Forelimb muscle (tissue), 1 donor: ENCODE data around the gene TOP2B. TPM values are rescaled to one million over a fixed set of nuclear protein-coding genes. Genes with fewer than 3 reads are reported as not detected.

Experiments
- DNase-seq: peaks from one replicate; pipeline ENCODE4 v3.0.0-alpha.2; 2013; ENCODE audit warnings: low read depth
- polyA plus RNA-seq: library from polyadenylated mRNA; unstranded; fragments of 120-200 nt; gene quantifications from one replicate; pipeline ENCODE4 v1.2.1, GENCODE V29; 2013; ENCODE audit not compliant: insufficient read length

TOP2B gene
- polyA plus RNA-seq, 1 donor: 108 TPM

DNA sequence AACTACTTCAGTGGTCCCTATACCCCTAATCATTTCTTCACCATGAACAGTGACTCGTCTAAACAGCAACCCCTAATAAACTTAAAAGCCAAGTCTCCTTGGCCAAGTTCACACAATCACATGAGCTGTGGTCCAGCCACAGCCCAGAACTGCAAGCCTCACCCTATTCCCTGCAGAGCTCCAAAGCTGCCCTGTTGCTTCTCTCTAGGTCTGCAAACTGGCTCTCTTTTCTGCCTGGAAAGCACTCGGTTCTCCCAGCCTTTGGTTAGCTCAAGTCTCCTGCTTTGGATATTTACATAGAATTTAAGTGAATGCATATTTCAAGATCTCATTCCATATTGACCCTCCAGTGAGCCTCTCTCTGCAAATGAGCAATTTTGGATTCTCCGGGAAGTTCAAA lies 107.0 kb downstream of the TOP2B start:
- no peak for DNase-seq

- no peak for DNase-seq
These were observed 108.3 kb downstream of the TOP2B start for GRCh38 chr3:25556447-25556846.

- DNase-seq: peak; percentile 52
These were observed 108.8 kb downstream of the TOP2B start for GRCh38 chr3:25555695-25556437.

DNA sequence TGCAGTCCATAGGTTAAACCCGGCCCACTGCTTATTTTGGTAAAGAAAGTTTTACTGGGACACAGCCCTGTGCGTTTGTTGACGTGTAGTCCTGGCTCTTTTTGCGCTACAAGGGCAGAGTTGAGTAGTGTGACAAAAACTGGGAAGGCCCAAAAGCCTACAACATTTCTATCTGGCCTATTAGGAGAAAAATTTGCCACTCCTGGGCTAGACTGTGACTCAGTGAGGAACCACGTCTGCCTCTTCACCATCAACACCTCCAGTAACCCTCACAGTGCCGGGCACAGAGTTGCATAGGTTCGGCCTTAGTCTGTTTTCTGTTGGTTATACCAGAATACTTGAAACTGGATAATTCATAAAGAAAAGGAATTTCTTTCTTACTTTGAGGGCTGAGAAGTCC lies 110.3 kb downstream of the TOP2B start:
- no peak for DNase-seq

DNA sequence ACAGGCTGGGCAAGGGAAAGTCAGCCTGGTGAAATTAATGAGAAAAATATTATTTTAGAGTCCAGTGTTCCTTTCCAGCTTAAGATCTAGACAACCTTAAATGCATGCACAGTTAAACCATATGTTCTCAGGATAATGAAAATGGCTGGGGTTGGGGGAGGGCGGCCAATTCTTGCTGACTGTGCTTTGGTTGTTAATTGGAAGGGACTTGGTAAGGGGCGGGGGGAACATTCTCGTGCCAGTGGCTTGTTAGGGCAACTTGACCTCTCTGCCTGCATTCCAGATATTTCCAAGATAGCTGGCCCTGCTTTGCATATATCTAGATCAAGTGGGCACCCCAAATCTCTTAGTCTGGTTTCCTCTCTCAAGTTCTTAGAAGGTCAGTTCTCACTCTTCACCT lies 112.5 kb downstream of the TOP2B start:
- no peak for DNase-seq

DNA sequence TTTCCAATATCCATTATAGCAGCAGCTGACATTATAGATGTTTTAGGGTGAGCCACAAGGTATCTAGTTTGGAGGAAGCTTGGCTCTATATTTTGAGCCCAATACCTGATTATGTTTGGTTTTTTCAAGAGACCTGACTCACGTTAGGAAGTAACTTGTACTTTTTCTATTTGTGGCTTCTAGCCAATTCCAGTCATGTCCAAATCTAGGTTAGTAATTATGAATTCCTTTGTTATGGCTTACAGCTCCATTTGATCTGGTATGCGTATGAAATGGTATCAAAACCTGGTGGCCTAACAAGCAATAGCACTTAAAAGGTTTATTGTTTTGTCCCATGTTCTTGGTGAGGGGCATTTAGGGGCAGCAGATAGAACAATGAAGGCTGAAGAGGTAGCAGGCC lies 115.9 kb downstream of the TOP2B start:
- DNase-seq: no peak

- no peak for DNase-seq
These were observed 116.6 kb downstream of the TOP2B start for GRCh38 chr3:25547943-25548674.

Other genes starting within 250 kb of the TOP2B start
- 10.5 TPM for gene RARB, start 236.6 kb downstream of the TOP2B start, polyA plus RNA-seq
- 35.3 TPM for gene NGLY1, start 118.5 kb upstream of the TOP2B start, polyA plus RNA-seq
- gene OXSM, start 125.2 kb upstream of the TOP2B start, polyA plus RNA-seq: 10.5 TPM